Right ventricle myocardium superior (tissue), 1 donor: ENCODE data around the gene B3GAT3. TPM values are rescaled to one million over a fixed set of nuclear protein-coding genes. Genes with fewer than 3 reads are reported as not detected.
A peak's percentile ranks its signal among the peaks of the same experiment; 100 is the strongest.

Experiments used
- ATAC-seq: fragments of 200-7000 bp; cut with Tn5 transposase; one replicate; pipeline ENCODE4 v1.9.1; 2020; ENCODE audit warnings: mild to moderate bottlenecking; ENCODE audit not compliant: poor library complexity
- DNase-seq: peaks from one replicate; pipeline ENCODE4 v3.0.0-alpha.2; 2020
- intact Hi-C: fragments of 100-400 bp; cut with DNase I; formaldehyde crosslinking; loops from one replicate; pipeline ENCODE4 v1.11.2; 2022
- microRNA-seq: library from miRNA; unstranded; fragments of <30 nt; microRNA quantifications from one replicate; pipeline ENCODE4 v1.2.0, GENCODE V29; 2020
- total RNA-seq: library from RNA; stranded (reverse); fragmentation: NEBNext Ultra II Directional; extraction: Animal tissue kit (Norgen Biotek cat#: 25700); gene quantifications from one replicate; pipeline ENCODE4 v1.2.1, GENCODE V29; 2021
- donor health status: DM: no; HTN: yes; CAD: no; lungs with severe emphysema.

The B3GAT3 gene
- total RNA-seq, 1 donor from 2014 or later = 11.6 TPM

DNA sequence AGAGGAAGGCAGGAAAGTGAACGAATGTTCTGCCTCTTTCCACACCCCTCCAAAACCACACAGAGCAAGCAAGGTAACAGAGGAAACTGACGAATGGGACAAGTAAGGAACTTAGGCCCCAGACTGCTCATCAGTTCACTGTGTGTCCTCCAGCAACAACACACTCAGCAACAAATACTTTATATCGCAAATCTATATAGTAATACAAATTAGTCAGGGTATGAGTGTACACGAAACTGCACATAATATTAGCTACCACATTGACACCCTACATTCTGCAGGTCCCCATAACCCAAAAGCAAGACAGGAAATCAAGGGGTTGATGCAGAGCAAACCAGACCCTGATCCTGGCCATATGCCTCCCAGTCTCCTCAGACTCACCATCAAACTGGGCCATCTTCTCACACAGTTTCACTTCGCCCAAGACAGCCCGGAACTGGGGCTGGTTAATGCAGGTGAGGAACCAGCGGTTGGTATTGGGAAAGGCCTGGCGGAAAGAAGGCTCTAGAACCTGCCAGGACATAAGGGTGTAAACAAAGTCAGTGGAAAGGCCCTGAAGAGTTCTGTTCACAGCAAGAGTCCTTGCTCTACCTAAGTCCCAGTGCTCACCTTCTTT lies 54.7 kb downstream of the B3GAT3 start:
- intact Hi-C loops = no loop called here
- ATAC-seq = no peak

DNA sequence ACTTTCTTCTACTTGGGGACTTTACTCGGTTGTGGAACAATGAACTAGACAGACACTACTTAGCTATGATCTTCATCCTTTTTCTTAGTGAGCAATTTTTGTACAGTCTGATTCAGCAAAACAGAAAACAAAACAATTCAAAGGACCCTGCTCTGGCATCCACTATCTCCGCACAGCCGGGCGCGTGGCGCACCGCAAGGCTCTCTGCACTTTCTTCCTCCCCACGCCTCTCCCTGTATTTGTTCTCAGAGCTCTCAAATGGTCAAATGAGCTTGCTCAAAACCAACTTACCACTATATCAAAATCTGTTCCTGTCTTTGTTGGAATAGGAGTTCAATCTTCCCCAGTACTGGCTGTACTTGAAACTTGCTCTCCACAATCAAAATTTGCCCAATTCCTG lies 55.5 kb downstream of the B3GAT3 start:
- intact Hi-C loops = no loop called here
- no peak for ATAC-seq
- DNase-seq = peak; percentile 20

More for the DNA sequence above, 54.7 kb downstream of the B3GAT3 start:
- no peak for DNase-seq

Small RNA genes lying within 50 kb of the gene (microRNA-seq; reads per million reads assigned to microRNA genes)
- gene MIR6747 = not detected

Other genes starting within 250 kb of the B3GAT3 start
- gene SCGB1A1, start 203.0 kb downstream of the B3GAT3 start, total RNA-seq = not detected
- gene AHNAK, start 75.2 kb downstream of the B3GAT3 start, total RNA-seq = 318 TPM
- gene EEF1G, start 48.1 kb downstream of the B3GAT3 start, total RNA-seq = 794 TPM
- 14.7 TPM for gene TUT1, start 30.5 kb downstream of the B3GAT3 start, total RNA-seq
- 28.2 TPM for gene MTA2, start 20.1 kb downstream of the B3GAT3 start, total RNA-seq
- gene EML3, start 9.2 kb downstream of the B3GAT3 start, total RNA-seq = 13.1 TPM
- gene ROM1, start 8.7 kb downstream of the B3GAT3 start, total RNA-seq = 1.5 TPM
- gene GANAB, start 24.6 kb upstream of the B3GAT3 start, total RNA-seq = 91.4 TPM
- 9.6 TPM for gene INTS5, start 31.3 kb upstream of the B3GAT3 start, total RNA-seq
- gene C11orf98, start 43.2 kb upstream of the B3GAT3 start, total RNA-seq = 30.4 TPM
- 3.7 TPM for gene CSKMT, start 43.3 kb upstream of the B3GAT3 start, total RNA-seq
- 7.8 TPM for gene UQCC3, start 49.7 kb upstream of the B3GAT3 start, total RNA-seq
- 3.2 TPM for gene LBHD1, start 50.3 kb upstream of the B3GAT3 start, total RNA-seq
- 82.2 TPM for gene UBXN1, start 57.1 kb upstream of the B3GAT3 start, total RNA-seq
- 3.8 TPM for gene LRRN4CL, start 67.5 kb upstream of the B3GAT3 start, total RNA-seq
- gene BSCL2, start 85.4 kb upstream of the B3GAT3 start, total RNA-seq = 21.7 TPM
- gene GNG3, start 85.7 kb upstream of the B3GAT3 start, total RNA-seq = not detected
- gene HNRNPUL2, start 105.5 kb upstream of the B3GAT3 start, total RNA-seq = 30.4 TPM
- gene TTC9C, start 106.5 kb upstream of the B3GAT3 start, total RNA-seq = 14.0 TPM
- 9.7 TPM for gene ZBTB3, start 132.2 kb upstream of the B3GAT3 start, total RNA-seq
- 36.8 TPM for gene POLR2G, start 139.6 kb upstream of the B3GAT3 start, total RNA-seq
- 9.2 TPM for gene TAF6L, start 149.4 kb upstream of the B3GAT3 start, total RNA-seq
- 17.1 TPM for gene TMEM179B, start 165.4 kb upstream of the B3GAT3 start, total RNA-seq
- gene TMEM223, start 170.0 kb upstream of the B3GAT3 start, total RNA-seq = 17.4 TPM
- gene NXF1, start 183.5 kb upstream of the B3GAT3 start, total RNA-seq = 40.1 TPM
- 15.7 TPM for gene STX5, start 210.1 kb upstream of the B3GAT3 start, total RNA-seq
- not detected for gene TEX54, start 210.9 kb upstream of the B3GAT3 start, total RNA-seq
- gene WDR74, start 217.6 kb upstream of the B3GAT3 start, total RNA-seq = 27.0 TPM